GM12864 (cell line): ENCODE results near the gene SUSD4.

Source experiments
- DNase-seq: peaks from one replicate; pipeline ENCODE4 v3.0.0-alpha.2; 2011; ENCODE audit warnings: low read depth
- H3K4me3 ChIP-seq: 2 replicates; pipeline ENCODE4 v1.5.1; 2011; ENCODE audit warnings: mild to moderate bottlenecking, low read depth, low read length, control low read depth
- CTCF ChIP-seq: IDR thresholded peaks from 2 replicates; pipeline ENCODE4 v1.5.1; 2011; ENCODE audit warnings: low read depth, mild to moderate bottlenecking, moderate library complexity, low read length, control low read depth, inconsistent platforms; ENCODE audit errors: missing control alignments

The SUSD4 gene

GRCh38 chr1:223312705-223313414, 51.1 kb downstream of the SUSD4 start:
- DNase-seq: no peak
- no peak for TF ChIP-seq CTCF
- H3K4me3 ChIP-seq: no peak overlapping the region

GRCh38 chr1:223312273-223312672, 51.7 kb downstream of the SUSD4 start:
- DNase-seq: no peak
- no peak overlapping the region for H3K4me3 ChIP-seq
- TF ChIP-seq CTCF: no peak

- no peak for TF ChIP-seq CTCF
- H3K4me3 ChIP-seq: no peak overlapping the region
- DNase-seq: no peak
Observed at GRCh38 chr1:223311826-223312225, 52.1 kb downstream of the SUSD4 start.

- DNase-seq: no peak
- TF ChIP-seq CTCF: no peak
- H3K4me3 ChIP-seq: no peak overlapping the region
Observed at GRCh38 chr1:223308136-223308535, 55.8 kb downstream of the SUSD4 start.

GRCh38 chr1:223307544-223307943, 56.4 kb downstream of the SUSD4 start:
- DNase-seq: no peak
- TF ChIP-seq CTCF: no peak
- no peak overlapping the region for H3K4me3 ChIP-seq

GRCh38 chr1:223304931-223305330, 59.0 kb downstream of the SUSD4 start:
- TF ChIP-seq CTCF: no peak
- no peak overlapping the region for H3K4me3 ChIP-seq
- DNase-seq: no peak

GRCh38 chr1:223301371-223301770, 62.6 kb downstream of the SUSD4 start:
- TF ChIP-seq CTCF: no peak
- DNase-seq: no peak

More at GRCh38 chr1:223301371-223301770, 62.6 kb downstream of the SUSD4 start:
- H3K4me3 ChIP-seq: no peak overlapping the region
